HCT116 (cell line): Measurements from ENCODE around the gene TM6SF1.

ENCODE experiments used
- CBX3 ChIP-seq: IDR thresholded peaks from 2 replicates; pipeline ENCODE4 v1.6.1; 2012; ENCODE audit warnings: low read depth
- CTCF ChIP-seq, 3 experiments: fragments of 200-600 bp in 1 of 3; sonication (generic) in 1 of 3; IDR thresholded peaks in 2 of 3; conservative IDR thresholded peaks in 1 of 3; 2 replicates each; pipeline ENCODE4 v1.5.1; 2012 to 2017; ENCODE audit warnings: low read depth in 2 of 3, low read length in 2 of 3, antibody characterized with exemption in 1 of 3, borderline replicate concordance in 1 of 3, control low read depth in 1 of 3, mild to moderate bottlenecking in 1 of 3, mixed read lengths in 1 of 3, mixed run types in 1 of 3, moderate library complexity in 1 of 3; ENCODE audit not compliant: insufficient read depth in 1 of 3
- YY1 ChIP-seq: IDR thresholded peaks from 2 replicates; pipeline ENCODE4 v1.6.1; 2011; ENCODE audit warnings: low read length, low read depth, moderate library complexity, mild to moderate bottlenecking; ENCODE audit not compliant: insufficient replicate concordance; ENCODE audit errors: extremely low read depth
- ZNF274 ChIP-seq: fragments of 200-500 bp; sonication (Bioruptor generic); IDR thresholded peaks from 2 replicates; pipeline ENCODE4 v1.6.1; 2014; ENCODE audit warnings: mild to moderate bottlenecking, low read depth, low read length, inconsistent platforms
- TF ChIP-seq, protein P1 (sequence below): IDR thresholded peaks from 2 replicates; pipeline ENCODE4 v1.6.1; 2012; ENCODE audit warnings: low read depth

DNA sequence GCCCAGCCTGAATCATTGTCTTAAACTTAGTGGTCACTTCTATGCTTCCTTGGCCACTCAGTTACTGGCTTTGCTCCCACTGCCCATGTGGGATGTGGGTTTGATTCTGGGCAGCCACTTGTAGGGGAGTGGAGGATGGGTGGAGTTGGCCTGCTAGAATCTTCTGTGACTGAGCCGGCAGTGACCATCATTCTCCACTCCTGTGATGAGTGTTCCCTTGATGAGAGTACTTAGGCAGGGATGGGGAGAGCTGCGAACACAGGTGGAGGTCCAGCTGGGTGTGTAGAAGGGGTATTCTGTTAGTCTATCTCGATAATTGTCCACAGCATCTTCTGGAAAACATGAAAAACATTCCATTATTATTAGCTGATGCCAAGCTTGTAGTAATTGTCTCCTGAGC is 8.0 kb downstream of the TM6SF1 start:
- no peak for TF ChIP-seq YY1
- no peak for TF ChIP-seq CBX3
- no peak for TF ChIP-seq CTCF (IDR thresholded peaks at IDR 0.05 in 2 of 3, conservative IDR thresholded peaks at IDR 0.05 in 1 of 3; ENCODE audit: borderline replicate concordance in 1 of 3, insufficient read depth in 1 of 3, low read depth in 2 of 3, low read length in 2 of 3)
- TF ChIP-seq, protein P1, sequence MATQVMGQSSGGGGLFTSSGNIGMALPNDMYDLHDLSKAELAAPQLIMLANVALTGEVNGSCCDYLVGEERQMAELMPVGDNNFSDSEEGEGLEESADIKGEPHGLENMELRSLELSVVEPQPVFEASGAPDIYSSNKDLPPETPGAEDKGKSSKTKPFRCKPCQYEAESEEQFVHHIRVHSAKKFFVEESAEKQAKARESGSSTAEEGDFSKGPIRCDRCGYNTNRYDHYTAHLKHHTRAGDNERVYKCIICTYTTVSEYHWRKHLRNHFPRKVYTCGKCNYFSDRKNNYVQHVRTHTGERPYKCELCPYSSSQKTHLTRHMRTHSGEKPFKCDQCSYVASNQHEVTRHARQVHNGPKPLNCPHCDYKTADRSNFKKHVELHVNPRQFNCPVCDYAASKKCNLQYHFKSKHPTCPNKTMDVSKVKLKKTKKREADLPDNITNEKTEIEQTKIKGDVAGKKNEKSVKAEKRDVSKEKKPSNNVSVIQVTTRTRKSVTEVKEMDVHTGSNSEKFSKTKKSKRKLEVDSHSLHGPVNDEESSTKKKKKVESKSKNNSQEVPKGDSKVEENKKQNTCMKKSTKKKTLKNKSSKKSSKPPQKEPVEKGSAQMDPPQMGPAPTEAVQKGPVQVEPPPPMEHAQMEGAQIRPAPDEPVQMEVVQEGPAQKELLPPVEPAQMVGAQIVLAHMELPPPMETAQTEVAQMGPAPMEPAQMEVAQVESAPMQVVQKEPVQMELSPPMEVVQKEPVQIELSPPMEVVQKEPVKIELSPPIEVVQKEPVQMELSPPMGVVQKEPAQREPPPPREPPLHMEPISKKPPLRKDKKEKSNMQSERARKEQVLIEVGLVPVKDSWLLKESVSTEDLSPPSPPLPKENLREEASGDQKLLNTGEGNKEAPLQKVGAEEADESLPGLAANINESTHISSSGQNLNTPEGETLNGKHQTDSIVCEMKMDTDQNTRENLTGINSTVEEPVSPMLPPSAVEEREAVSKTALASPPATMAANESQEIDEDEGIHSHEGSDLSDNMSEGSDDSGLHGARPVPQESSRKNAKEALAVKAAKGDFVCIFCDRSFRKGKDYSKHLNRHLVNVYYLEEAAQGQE, result no peak
- no peak for TF ChIP-seq ZNF274
